ENCODE results near the gene TLE6. TPM values are rescaled to one million over a fixed set of nuclear protein-coding genes. Genes with fewer than 3 reads are reported as not detected.

The TLE6 gene
- total and polyA plus RNA-seq, 2 donors (not counting 3 experiments of a cell fraction or from before 2014, with no cell fraction given): 1.6 to 1.9 TPM

DNA sequence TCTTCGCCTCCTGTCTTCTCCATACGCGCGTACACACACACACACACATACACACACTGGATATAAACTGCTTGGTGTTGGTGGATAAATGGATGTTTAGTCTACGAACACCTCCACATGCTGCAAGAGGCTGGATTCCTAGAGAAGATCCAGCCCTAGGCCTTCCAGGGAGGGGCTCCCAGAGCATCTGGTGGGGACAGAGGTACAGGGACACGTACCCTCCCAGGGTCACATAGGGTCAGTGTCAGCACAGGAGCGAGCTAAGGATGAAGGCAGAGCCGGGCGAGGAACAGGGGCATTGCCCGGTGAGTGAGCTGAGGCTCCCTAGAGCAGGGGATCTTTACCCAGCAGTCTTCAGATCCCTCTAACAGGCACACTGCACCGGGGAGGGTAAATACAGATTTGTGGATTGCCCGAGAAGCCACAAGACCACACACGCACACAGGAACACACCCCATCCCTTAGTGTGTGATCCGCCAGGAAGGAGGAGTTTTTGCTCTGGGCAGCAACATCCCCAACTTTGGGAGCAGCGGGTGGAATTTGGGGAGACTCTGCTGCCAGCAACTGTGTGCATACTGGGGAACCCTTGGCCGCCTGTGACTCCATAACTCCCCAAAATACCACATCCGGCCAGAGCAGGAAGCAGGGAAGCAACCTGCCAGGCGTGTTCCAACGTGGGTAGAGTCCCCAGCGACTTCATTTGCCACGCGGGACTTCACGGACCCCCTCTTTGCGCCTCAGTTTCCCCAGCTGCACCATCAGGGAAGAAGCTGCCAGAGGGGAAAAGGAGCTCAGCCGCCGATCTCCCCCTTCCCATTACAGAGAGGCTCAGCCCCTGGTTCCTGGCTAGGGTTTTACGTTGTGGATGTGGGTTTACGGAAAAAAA, 57.5 kb downstream of the TLE6 start:
- dilution Hi-C loops (cut with MboI; ENCODE audit: extremely low pct_ligation_motif_present, low sequenced_read_pairs) (no loop called here), intact Hi-C loops (cut with micrococcal nuclease) (loop anchor here (1.0 to 5.0 kb wide), 4 partner anchors 52 to 798 kb away; partner anchors contain the start of genes GNA11, PLEKHJ1, SF3A2 and TLE6)
- Histone ChIP-seq H3K4me3 (replicated peaks in 1 of 3; ENCODE audit: insufficient read depth in 1 of 3, low read depth in 1 of 3, low read length in 3 of 3) (peak overlapping the region in 2 of 3 experiments; percentile 28 to 29), H3K9me1 (replicated peaks; ENCODE audit: control insufficient read depth, extremely low read depth, insufficient read depth, low read length) (no peaks in the 10 kb centered on the region), H3K9me3 (replicated peaks; ENCODE audit: control insufficient read depth, insufficient read depth, low read length) (no peaks in the 10 kb centered on the region), H3K27ac (ENCODE audit: insufficient read depth, low read depth, low read length) (peak overlapping the region; percentile 18), H3K9ac (replicated peaks; ENCODE audit: extremely low read depth, insufficient read depth, low read length) (peak overlapping the region; percentile 22), H3K79me2 (ENCODE audit: control insufficient read depth, insufficient read depth, low read length) (no peaks in the 10 kb centered on the region), H3K4me2 (ENCODE audit: insufficient read depth, low read length) (peak overlapping the region; percentile 72), H3K27me3 (ENCODE audit: control insufficient read depth in 2 of 2, insufficient read depth in 2 of 2, low read length in 2 of 2) (peaks cover 1 to 8% of the 10 kb centered on the region in 2 experiments), H2AFZ (ENCODE audit: low read depth, low read length) (peak overlapping the region; percentile 36), H3K4me1 (ENCODE audit: control insufficient read depth, extremely low read depth, insufficient read depth, low read length) (peaks cover 12% of the 10 kb centered on the region), H4K20me1 (replicated peaks; ENCODE audit: control insufficient read depth, extremely low read depth, insufficient read depth, low read length) (no peaks in the 10 kb centered on the region), H3K36me3 (ENCODE audit: control insufficient read depth in 2 of 2, extremely low read depth in 1 of 2, insufficient read depth in 2 of 2, low read length in 2 of 2) (no peaks in the 10 kb centered on the region)
- no peak for TF ChIP-seq EZH2 (IDR thresholded peaks at IDR 0.05; ENCODE audit: borderline replicate concordance, low read depth, low read length, severe bottlenecking)
- TF ChIP-seq MYC (IDR thresholded peaks at IDR 0.05; ENCODE audit: low read depth, low read length): no peak
- TF ChIP-seq JUN (IDR thresholded peaks at IDR 0.05; ENCODE audit: borderline replicate concordance, insufficient read depth, insufficient read length, low read depth): no peak
- no peak for TF ChIP-seq GATA2 (IDR thresholded peaks at IDR 0.05; ENCODE audit: insufficient read depth, insufficient read length, low read depth, low read length)
- no peak for TF ChIP-seq FOS (IDR thresholded peaks at IDR 0.05; ENCODE audit: borderline replicate concordance, insufficient read depth, low read length)
- TF ChIP-seq, protein P1, sequence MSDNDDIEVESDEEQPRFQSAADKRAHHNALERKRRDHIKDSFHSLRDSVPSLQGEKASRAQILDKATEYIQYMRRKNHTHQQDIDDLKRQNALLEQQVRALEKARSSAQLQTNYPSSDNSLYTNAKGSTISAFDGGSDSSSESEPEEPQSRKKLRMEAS (IDR thresholded peaks at IDR 0.05; ENCODE audit: insufficient read depth, insufficient read length): no peak
- TF ChIP-seq POLR2A (IDR thresholded peaks at IDR 0.05; ENCODE audit: low read depth, low read length): no peak
- no peak for TF ChIP-seq POLR2AphosphoS5 (IDR thresholded peaks at IDR 0.05; ENCODE audit: insufficient read depth, low read depth, low read length)
- TF ChIP-seq, protein P2, sequence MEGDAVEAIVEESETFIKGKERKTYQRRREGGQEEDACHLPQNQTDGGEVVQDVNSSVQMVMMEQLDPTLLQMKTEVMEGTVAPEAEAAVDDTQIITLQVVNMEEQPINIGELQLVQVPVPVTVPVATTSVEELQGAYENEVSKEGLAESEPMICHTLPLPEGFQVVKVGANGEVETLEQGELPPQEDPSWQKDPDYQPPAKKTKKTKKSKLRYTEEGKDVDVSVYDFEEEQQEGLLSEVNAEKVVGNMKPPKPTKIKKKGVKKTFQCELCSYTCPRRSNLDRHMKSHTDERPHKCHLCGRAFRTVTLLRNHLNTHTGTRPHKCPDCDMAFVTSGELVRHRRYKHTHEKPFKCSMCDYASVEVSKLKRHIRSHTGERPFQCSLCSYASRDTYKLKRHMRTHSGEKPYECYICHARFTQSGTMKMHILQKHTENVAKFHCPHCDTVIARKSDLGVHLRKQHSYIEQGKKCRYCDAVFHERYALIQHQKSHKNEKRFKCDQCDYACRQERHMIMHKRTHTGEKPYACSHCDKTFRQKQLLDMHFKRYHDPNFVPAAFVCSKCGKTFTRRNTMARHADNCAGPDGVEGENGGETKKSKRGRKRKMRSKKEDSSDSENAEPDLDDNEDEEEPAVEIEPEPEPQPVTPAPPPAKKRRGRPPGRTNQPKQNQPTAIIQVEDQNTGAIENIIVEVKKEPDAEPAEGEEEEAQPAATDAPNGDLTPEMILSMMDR (IDR thresholded peaks at IDR 0.05; ENCODE audit: extremely low read depth in 1 of 2, insufficient read depth in 1 of 2, low read depth in 1 of 2, low read length in 2 of 2): no peak
- DNase-seq (ENCODE audit: low read depth, low spot score) (no peak), FAIRE-seq (no peak)
- ChIA-PET POLR2A (interaction anchor here (2.3 kb wide), 1 partner anchor 85 kb away, joined by 16 read pairs; no protein-coding TSS in a partner anchor), CTCF (interaction anchor here (0.8 to 3.0 kb wide), 13 partner anchors 7 to 147 kb away, joined by 3 to 32 read pairs (median 9); partner anchors contain the start of gene TLE5)
- BruUV-seq (replicated peaks): TSS peak; percentile 52

Measured in endothelial cell of umbilical vein (primary cell).